HPDE6-E6E7 (cell line): Measurements from ENCODE around the gene UAP1L1.
A peak's percentile ranks its signal among the peaks of the same experiment; 100 is the strongest.
"Not testable (repeated sequence)": the region's sequence is repeated elsewhere in the genome, so short reads cannot be mapped to it uniquely, and the experiment has no call there.

Experiments
- DNase-seq: peaks from one replicate; pipeline ENCODE4 v3.0.0; 2011; ENCODE audit warnings: missing footprints; ENCODE audit errors: extremely low spot score

The UAP1L1 gene

GRCh38 chr9:137077010-137077747 lies at the start of gene UAP1L1:
UAP1L1 (plus strand) TSS chr9:137077517; CDS start chr9:137077533, 16 bp downstream.
- no peak for DNase-seq

DNA sequence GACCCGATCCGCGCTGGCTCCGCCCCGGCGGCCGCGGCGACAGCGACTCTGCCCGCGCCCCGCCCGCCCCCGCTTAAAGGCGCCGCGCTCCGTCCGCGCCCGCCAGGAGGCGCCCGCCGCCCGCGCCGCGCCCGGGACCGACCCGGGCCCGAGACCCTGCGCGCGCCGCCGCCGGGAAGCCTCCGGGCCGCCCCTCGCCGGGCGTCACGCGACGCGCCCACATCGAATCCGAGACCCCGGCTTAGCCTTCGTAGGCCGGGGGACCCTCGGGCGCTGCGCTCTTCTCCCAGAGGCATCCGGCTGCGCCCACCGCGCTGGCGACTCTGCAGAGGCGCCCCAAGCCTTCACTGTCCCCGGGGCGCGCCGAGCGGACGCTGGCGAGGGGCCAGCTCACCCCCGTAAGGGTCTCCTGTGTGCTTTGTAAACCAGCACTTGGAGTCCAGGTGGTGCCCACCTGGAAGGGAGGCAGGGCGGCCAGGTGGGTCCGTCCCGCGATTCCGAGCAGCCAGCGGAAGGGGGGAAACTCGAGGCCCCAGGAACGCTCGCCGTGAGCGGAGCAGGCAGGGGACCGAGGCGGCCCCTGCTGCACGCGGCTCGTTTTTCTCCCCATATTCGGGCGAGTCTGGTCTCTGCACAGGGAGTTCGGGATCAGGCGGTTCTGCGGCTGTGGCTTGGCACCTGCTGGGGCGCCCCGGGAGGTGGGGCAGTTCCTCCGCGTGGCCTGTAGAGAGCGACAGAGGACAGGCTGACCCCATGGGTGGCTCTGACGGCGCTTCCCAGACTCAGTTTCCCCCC lies 48.9 kb upstream of the UAP1L1 start:
- no peak for DNase-seq

- no peak for DNase-seq
Measured at GRCh38 chr9:137029058-137029936, 48.0 kb upstream of the UAP1L1 start.

GRCh38 chr9:137030006-137030405 lies 47.3 kb upstream of the UAP1L1 start:
- no peak for DNase-seq

GRCh38 chr9:137030538-137031527 lies 46.5 kb upstream of the UAP1L1 start:
- DNase-seq: no peak

GRCh38 chr9:137031904-137032640 lies 45.2 kb upstream of the UAP1L1 start, which contains the start of gene FUT7:
FUT7 (minus strand) TSS chr9:137032088; CDS start chr9:137031991, 97 bp downstream.
- no peak for DNase-seq

DNA sequence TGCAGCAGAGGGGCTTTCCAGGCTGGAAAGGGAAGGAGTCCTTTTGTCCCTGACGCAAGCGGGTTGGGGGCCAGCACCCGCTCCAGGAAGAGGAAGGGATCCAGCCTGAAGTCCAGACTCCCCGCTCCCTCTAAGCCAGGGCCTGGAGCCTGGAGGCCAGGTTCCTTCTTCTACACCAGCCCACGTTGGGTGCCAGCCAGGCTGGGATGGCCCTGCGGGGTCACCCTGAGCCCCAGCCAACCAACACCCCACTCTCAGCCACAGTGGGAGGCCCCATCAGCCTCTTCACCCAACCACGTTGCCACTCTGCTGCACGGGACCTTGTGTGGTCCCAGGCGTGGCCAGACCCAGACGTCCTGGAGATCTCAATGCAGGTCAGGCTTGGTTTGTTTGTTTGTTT lies 44.5 kb upstream of the UAP1L1 start:
- no peak for DNase-seq

DNA sequence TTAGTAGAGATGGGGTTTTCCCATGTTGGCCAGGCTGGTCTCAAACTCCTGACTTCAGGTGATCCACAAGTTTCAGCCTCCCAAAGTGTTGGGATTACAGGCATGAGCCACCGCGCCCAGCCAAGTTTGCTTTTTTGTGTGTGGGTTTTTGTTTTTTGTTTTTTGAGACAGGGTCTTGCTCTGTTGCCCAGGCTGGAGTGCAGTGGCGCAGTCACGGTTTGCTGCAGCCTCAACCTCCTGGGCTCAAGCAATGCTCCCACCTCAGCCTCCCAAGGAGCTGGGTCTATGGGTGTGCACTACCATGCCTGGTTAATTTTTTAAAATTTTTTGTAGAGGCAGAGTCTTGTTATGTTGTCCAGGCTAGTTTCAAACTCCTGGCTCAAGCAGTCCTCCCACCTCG lies 43.8 kb upstream of the UAP1L1 start:
- DNase-seq: not testable (repeated sequence)

DNA sequence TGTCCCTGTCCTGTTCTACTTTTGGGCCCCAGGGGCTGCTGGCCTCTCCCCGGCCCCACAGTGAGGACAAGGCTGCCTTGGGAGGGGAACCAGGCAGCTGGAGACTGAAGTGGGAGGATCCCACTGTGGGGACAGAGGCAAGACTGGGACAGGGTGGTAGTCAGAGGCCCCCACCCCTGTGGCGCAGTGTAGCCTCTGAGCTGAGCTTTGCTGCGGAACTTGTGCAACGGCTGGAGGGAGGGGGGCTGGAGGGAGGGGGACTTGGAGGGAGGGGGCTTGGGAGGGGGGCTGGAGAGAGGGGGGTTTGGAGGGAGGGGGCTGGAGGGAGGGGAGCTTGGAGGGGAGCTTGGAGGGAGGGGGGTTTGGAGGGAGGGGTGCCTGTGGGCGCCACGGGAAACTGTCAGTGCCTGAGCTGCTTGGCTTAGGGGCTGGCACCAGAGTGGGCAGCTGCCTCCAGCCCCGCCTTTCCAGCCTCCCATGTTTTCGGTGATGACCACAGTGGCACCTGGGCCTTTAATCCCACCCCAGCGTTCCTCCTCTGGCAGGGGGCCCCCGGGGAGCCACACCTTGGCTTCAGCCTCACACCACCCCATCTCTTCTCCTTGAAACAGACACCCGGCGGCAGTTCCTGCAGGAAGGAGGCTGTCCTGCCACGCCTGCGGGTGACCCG lies 43.1 kb upstream of the UAP1L1 start:
- no peak for DNase-seq

GRCh38 chr9:137034709-137035506 lies 42.4 kb upstream of the UAP1L1 start:
- peak; percentile 89 for DNase-seq

DNA sequence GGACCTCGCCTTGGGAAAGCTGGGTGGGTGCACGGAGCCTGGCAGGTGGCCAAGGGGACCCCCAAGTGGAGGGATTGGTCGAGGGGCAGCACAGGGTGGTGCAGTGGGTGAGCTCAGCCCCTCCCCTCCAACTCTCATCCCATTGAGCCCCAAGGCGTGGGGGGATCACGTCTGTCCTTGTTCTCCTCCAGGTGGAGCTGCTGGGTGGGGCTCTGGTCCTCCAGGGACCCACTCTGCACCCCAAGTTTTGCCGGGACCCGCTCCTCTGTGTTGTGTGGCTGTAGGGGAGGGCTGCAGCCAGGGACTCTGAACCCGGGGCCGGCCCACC lies 41.8 kb upstream of the UAP1L1 start:
- DNase-seq: no peak

GRCh38 chr9:137035937-137036336 lies 41.4 kb upstream of the UAP1L1 start:
- no peak for DNase-seq

GRCh38 chr9:137037035-137037434 lies 40.3 kb upstream of the UAP1L1 start:
- no peak for DNase-seq

GRCh38 chr9:137037483-137037882 lies 39.8 kb upstream of the UAP1L1 start:
- no peak for DNase-seq

DNA sequence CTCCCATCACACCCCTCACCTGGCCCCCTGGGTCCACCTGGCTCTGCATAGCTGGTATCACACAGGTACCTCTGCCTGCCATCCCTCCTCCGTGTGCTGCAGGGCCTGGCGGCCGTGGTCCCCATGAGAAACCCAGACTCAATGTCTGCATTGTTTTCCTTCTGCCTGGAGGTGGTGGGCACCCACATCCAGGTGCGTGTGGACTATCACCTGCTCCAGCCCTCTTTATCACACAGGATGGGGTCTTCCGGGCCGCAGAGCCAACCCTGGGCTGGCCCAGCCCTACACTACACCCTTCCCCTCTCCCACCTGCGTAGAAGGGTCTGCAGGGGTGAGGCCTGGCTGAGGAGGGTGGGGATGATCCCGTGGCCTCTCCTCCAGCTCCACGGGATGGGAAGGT lies 38.4 kb upstream of the UAP1L1 start:
- DNase-seq: no peak

DNA sequence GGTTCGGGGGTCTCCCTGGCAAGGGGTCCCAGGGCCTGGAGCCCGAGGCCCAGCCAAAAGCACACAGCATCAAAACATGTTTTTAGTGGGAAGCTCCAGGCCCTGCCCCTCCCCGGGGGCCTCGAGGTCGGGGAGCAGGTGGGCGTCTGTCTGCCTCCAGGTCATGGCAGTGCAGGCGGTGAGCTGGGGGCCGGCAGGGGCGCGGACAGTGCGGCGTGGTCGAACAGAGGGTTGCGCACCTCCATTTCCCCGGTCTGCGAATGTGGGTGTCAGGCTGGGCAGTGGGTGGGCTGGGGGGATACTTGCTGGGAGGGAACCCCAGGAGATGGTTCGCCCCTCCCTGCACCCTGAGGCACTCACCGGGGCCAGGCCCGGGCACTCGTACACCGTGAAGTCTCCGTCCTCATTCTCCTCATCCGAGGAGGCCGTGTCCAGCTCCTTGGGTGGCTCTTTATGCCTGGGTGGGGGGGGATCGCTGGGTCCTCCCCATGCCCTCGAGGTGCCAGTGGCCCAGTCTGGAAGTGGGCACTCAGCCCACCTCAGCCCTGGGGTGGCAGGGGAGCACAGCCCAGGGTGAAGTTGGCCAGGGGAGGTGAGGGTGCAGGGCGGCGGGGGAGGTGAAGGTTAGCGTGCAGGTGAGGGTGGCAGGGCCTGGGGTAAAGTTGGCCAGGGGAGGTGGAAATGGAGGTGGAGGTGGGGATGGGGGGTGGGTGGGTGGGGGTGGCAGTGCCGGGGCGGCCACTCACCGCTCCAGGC lies 37.5 kb upstream of the UAP1L1 start:
- no peak for DNase-seq

- no peak for DNase-seq
Measured at GRCh38 chr9:137040568-137040967, 36.7 kb upstream of the UAP1L1 start.

- DNase-seq: no peak
Measured at GRCh38 chr9:137041124-137041523, 36.2 kb upstream of the UAP1L1 start.
